HTERT RPE-1 (cell line): ENCODE results near the gene EXOSC9.
"Not testable (repeated sequence)": the region's sequence is repeated elsewhere in the genome, so short reads cannot be mapped to it uniquely, and the experiment has no call there.

Source experiments
- in situ Hi-C: fragments of 300-500 bp; cut with MboI; formaldehyde crosslinking; loops from 4 replicates; pipeline ENCODE4 v1.14.3; 2020; ENCODE audit warnings: low sequenced_read_pairs

The EXOSC9 gene, protein sequence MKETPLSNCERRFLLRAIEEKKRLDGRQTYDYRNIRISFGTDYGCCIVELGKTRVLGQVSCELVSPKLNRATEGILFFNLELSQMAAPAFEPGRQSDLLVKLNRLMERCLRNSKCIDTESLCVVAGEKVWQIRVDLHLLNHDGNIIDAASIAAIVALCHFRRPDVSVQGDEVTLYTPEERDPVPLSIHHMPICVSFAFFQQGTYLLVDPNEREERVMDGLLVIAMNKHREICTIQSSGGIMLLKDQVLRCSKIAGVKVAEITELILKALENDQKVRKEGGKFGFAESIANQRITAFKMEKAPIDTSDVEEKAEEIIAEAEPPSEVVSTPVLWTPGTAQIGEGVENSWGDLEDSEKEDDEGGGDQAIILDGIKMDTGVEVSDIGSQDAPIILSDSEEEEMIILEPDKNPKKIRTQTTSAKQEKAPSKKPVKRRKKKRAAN

DNA sequence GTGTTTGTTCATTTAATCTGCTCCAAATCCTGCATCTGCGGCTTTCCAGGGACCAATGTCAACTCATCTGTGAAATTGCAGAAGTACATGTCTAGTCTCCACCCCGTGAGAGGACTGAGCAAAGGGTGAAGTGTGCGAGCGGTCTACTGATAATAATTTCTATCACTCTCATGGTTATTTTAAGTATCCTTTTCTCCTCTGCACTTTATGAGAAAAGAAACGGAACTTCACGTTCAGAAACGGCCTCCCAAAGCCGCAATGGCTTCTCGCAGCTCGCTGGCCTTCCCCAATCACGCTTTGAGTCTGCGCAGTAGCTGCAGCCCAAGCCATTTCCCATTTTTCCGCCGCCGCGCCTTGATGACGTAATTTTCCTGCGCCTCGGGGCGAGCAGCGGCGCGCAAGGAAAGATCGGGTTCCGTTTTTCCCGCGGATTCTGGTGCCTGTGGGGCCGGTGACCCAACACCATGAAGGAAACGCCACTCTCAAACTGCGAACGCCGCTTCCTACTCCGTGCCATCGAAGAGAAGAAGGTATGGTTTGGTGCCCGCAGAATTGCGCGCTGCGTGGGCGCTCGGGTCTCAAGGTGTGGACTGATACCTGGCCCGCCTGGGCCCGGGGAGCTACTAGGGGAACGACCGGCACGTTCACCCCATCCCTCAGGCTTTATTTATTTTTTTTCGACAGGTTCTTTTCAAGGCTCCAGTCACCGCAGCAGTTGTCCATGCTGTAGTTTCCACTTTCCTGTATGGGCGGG, at the start of gene EXOSC9:
TSS of gene EXOSC9 (plus strand) at position 363 of the 754 bp plus-strand sequence. CDS start at position 465, 102 bp downstream.
- in situ Hi-C loops = no loop called here

DNA sequence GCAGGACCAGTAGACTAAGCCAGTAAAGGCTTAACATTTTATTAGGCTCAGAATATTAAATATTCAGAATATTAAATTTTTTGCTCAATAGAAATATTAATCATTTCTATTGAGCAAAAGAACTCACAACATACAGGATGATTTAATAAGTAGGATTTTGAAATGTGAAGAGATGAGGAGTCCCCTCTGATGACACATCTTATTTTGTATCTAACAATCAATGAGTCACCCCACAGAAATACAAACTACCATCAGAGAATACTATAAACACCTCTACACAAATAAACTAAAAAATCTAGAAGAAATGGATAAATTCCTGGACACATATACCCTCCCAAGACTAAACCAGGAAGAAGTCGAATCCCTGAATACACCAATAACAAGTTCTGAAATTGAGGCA, 49.0 kb upstream of the EXOSC9 start:
- in situ Hi-C loops = not testable (repeated sequence)

DNA sequence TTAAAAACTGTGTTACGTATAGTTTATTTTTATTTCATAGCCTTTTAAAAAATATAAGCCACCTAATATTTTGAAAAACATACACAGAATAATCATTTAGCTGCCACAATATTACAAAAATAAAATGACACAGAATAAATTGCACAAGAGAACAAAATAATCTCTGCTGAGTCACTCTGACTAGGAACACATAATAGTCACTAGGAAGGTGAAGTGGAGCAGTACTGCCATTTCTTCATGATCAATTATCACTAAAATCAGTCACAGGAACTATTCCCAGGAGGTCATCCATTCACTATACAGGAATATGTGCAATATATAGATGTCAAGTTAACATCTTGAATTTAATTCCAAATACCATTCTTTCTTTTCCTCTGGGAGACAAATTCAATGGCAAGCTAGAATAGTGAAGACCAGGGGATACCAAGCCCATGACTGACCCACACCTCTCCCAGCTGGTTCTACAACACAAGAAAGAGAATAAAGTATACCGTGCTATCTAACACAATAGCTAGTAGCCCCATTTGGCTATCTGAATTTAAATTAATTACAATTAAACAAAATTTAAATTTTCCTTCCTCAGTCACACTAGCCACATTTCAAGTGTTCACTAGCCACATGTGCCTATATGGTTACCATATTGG, 42.1 kb upstream of the EXOSC9 start:
- in situ Hi-C loops = no loop called here

DNA sequence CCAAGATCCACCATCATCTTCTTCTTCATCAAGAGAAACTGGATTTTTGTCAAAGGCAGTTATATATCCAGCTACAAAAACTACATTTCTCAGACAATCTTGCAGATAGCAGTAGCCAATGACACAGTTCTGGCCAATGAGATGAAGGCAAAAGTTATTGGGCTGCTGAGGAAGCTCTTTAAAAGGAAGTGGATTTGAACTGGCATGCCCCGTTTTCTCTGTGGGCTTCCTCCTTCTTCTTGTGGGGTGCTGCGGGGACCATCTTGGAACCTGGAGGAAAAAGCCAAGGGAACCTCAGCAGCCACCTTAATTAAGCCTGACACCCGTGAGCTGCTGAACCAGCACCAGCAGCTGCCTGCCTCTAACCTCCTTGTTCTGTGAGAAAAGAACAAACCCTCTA, 40.9 kb upstream of the EXOSC9 start:
- in situ Hi-C loops = no loop called here

DNA sequence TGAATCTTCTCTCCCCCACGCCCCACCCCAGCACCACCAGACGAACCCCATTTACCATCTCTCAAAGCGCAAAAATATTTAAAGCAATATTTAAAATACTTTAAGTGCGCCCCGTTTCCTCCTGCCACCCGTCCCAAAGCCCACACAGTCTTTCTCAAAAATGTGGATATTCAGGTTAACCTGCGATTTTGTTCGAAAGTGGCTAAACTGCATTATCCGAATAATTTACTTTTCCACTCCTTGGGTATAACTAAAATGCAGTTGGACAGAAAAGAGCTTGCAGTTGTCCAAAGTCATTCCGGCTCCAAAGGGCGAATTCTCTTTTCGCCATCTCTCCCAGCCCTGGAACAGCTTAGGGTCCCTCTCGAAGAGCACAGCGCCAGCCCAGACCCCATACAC, 36.8 kb upstream of the EXOSC9 start:
- in situ Hi-C loops = no loop called here

DNA sequence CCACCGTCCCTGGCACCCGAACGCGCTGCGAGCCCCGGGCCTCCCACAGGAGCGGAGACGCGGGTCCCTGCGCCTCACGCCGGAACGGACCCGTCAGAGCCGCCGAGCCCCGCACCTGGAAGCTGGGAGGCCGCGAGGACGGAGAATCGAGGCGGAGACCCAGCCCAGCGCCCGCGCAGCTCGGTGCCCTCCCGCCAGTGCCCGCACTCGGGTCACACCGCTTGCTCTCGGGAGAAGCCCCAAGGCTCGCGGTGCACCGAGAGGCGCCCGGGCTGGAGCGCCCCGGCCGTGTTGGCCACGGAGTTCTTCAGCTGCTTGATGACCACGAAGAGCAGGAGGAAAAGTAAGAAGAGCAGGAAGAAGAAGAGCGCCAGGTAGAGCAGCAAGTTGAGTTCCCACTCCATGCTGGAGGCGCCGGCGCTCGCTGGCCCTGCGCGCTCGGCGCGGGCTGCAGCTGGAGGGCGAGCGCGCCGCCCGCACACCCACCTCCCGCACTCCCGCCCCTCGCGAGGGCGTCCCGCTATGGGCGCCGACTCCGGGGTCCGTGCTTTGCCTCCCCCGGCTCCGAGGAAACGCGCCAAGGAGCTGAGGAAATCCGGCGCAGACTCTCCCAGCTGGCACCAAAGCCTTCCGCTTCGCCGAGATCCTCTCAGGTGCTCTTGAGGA, 36.3 kb upstream of the EXOSC9 start, which contains the start of gene SMIM43:
TSS of gene SMIM43 (minus strand) at position 463 of the 666 bp plus-strand sequence. CDS start at position 404, 59 bp downstream.
- in situ Hi-C loops = no loop called here

DNA sequence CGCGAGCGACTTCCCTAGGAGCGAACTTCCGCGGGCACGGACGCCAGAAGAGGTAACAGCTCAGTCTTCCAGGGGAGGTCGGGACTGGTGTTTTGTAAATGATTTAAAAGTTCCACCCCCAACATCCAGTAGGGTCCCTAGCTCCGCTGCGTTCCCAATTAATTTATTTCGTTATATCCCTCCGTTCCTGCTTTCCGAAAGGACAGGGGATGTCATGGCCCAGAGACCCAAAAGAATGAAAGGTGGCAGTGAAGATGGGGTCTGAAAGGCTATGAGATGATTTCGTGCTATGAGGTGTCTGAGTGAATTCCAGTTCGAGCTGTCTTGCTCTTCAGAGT, 35.8 kb upstream of the EXOSC9 start:
- in situ Hi-C loops = no loop called here

DNA sequence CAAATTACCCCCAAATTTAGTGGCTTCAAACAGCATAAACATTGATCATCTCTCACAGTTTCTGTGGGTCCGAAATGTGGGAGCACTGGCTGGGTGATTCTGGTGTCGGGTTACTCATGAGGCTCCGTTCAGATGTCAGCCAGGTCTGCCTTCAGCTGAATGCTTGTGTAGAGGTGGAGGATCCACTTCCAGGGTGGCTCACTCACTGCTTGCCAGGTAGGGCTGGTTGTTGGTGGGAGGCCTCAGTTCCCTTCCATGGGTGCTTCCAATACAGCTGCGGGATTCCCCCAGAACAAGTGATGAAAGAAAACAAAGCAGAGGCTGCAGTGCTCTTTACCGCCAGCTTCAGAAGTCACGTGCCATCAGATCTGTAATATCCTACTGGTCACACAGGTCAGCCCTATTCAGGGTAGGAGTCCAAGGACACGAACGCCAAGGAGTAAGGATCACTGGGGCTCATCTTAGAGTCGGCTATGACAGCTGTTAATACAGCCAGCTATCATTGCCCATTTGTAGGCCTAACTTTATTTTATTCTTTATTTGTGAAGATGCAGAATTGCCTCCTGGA, 35.1 kb upstream of the EXOSC9 start:
- in situ Hi-C loops = no loop called here

DNA sequence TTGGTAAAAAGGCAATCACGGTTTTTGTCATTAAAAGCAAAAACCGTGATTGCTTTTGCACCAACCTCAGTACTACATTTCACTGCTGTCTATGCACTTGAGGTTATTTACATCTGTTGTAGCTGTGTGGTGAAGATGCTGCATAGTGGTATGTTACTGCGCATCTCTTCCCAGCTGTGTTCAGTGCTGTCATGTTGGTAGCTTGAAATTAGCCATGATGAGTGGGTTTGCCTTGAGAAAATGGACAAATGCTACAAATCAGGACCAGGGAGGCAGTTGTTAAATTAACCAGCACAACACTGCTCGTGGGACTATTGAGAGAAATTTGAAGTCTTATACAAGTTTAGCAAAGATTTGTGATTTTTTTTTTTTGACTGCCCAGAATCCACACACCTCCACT, 34.0 kb upstream of the EXOSC9 start:
- in situ Hi-C loops = no loop called here

DNA sequence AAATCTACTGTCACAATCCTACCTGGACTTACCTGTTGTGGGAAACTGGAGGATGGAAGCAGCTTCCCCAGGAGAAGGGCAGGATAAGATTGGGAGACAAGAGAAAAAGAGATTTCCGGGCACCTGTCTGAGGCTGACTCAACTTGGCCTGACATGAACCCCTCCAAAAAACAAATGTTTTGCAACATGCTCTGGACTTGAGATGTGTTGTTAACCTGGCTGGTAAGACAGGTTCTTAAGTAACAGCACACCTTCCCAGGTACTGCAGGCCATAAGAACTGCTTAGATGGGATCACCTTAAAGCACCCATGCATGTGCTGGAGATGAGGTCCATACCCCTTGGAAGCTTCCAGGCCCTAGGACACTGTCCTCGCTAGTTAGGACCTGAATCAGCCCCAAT, 31.8 kb upstream of the EXOSC9 start:
- in situ Hi-C loops = no loop called here

DNA sequence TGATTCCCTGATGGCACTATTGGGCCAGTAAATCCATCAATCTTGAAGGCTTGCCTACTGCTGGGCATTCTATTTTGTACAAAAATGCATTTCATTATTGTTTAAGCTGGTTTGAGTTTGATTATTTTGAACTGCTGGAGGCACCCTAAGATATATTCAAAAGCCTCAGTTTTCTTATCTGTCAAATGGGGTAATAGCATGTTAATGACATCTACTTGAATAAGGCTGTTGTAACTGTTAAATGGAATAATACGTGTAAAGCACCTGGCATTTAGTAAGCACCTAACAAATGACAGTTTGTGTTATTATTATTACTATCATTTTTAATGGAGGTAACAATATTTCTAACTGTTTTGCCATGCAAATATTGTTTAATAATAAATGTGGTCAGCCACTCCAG, 29.3 kb upstream of the EXOSC9 start:
- in situ Hi-C loops = no loop called here

DNA sequence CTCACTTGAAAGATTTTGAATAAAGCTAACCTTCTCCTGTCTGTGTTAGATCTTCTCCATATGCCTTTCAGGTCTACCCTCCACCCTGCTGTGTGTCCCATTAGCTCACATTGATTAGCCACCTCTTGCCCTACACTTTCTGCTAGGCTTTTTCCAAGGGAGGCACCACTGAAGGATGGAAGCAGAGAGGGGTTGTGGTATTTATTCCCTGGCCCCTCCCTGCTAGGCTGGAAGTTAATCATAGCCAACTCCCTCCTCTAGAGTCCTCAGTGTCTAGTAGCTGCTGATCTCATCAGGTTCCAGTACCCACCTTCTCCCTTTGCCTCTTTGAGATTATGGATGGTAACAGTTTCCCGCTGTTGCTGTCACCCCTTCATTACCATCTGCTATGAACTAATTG, 27.2 kb upstream of the EXOSC9 start:
- in situ Hi-C loops = no loop called here

DNA sequence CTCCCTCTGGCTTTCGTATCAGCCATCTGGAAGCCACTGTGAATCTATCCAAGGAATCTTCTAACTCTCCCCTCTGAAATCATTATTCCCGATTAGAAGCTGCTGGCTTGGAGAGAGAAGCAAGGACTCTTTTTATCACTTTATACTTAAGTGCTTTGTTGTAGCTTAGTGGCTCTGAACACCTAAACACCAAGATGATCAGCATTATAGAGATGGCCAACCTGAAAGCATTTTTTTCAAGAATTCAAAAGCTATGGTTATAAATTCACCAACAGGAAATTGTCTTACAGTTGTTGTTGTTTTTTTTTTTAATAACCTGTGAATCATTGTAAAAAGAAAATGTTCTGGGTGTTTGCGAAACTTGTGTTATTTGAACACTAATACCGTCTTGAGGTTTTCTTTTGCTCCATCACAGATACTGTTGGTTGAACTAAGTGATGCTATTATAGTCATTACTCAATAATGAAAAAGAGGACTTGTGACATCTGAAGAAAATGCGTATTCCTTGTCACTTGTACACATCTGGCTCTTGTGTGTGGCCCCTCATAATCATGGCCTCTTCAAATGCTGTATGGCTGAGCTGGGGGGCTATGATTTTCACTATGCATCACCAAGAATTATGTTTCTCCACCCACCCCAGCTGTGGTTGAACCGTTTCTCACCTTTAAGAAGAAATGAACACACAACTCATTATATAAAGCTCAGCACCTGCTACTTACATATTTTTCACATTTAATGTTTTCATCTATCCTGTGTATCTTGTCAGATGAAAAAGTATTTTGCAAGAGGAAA, 24.3 kb upstream of the EXOSC9 start:
- in situ Hi-C loops = no loop called here

DNA sequence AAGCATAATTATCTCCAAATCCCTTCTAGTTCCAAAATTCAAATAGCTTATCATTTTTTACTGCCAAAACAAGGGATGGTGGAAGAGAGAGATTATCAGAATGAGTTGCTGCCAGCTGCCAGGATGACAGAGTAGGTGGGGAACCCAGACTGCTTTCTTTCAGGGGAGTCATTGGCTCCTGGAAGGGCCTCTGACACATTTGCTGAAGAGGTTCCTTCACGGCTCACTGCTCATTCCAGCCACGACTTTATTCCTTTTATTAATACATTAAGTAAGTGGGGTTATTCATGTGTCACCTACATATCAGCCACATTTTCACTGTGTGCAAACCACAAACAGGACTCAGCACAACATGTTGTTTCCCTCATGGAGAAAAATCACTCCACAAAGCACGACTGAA, 23.5 kb upstream of the EXOSC9 start:
- in situ Hi-C loops = no loop called here

DNA sequence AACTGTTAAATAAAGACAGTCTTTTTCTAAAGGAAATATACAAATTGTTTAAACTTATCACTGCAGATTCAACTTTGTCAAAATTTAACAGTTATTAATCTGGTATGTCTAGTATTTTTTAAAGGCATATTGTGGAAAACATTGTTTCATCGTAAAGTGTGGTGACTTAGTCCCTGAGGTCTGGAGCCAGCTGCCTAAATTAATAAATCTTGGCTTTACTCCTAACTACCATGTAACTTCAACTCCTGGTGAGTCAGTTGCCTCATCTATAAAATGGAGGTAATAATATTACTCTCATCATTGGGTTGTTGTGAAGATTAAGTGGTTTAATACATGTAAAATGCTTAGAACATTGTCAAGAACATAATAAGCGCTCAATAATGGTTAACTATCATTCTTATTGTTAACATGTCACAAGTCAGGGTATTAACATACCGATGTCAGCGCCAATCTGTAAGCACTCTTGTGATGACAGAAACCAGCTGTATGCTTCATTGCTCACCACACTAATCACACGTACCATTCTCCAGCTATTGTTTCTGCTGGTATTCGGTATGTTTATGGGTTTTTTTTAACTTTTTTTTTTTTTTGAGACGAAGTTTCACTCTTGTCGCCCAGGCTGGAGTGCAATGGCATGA, 22.0 kb upstream of the EXOSC9 start:
- in situ Hi-C loops = no loop called here

DNA sequence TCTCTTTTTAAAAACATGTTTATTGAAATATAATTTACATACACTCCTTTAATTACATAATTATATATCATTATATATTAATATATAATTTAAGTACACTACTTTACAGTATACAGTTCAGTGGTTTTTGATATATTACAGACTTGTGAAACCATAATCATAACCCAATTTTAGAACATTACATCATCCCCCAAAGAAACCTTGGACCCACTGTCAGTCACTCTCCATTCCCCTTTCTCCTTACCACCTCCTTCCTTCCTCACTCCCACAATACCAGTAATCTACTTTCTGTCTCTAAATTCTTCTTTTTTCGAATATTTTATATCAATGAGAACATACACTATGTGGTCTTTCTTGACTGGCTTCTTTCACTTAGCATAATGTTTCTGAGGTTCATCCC, 17.9 kb upstream of the EXOSC9 start:
- in situ Hi-C loops = no loop called here

DNA sequence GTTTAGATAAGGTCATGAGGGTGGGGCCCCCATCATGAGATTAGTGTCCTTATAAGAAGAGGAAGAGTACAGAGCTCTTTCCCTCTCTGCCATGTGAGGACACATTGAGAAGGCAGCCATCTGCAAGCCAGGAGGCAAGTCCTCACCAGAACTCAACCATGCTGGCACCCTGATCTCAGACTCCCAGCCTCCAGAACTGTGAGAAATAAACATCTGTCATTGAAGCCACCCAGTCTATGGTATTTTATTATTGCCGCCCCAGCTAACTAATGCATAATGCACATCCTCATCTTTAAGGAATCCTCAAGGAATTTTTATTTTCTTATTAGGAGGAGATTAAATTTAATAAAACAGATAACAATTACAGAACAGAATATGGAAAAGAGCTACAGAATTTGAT, 16.7 kb upstream of the EXOSC9 start:
- in situ Hi-C loops = no loop called here

DNA sequence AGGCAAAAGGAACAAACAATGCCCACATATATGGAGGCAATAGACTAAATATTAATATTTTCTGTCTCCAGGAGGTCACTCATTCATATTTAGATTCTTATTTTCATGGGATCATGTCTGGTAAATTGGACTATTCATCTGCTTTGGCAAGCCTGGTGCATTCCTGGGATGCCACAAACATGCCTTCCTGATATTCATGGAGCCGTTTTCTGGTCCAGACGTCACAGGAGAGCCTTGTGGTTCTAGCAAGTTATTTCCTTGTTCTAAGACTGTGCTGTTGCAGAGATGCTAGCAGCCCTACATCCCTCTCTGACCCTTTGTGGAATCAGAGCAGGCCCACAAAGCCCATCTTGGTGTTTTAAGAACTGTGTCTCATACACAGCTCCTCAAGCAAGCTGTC, 16.1 kb upstream of the EXOSC9 start:
- in situ Hi-C loops = no loop called here

DNA sequence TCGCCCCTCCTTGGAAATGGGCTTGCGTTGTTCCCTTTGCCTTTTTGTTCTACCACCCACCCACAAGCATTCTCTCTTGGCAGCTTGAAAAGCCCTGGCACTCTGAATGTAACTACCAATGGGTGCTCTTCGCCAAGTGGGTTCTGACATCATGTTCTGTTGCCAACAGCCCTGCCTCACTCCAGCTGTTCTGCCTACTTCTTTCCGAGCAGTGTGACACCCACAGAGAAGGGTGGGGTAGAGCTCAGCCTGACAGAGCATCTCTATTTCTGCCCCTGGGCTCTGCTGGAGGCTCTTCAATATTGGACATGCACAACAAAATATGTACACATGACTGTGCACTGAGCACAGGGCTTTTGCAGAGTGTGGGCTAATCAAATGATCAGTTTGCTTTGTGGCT, 15.6 kb upstream of the EXOSC9 start:
- in situ Hi-C loops = no loop called here

DNA sequence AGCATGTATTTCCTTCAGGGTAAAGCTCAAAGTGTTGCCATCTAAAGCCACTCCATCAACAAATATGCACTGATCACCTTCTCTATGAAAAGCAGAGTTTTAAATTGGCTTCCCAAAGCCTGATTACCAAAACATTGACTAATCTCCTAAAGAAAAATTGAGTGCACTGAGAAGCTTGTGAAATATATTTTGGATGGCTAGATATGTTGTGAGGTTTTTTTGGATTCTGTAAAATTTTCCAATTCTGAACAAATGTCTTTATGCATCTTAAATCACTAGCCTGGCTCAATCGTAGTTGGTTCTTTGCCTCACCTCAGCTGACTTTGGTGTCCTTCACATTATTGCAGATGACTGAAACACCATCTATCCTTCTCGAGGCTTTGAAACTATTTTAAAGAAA, 14.9 kb upstream of the EXOSC9 start:
- in situ Hi-C loops = no loop called here
